H9 (cell line): Measurements from ENCODE around the gene PPARGC1A. TPM values are rescaled to one million over a fixed set of nuclear protein-coding genes. Genes with fewer than 3 reads are reported as not detected.

Experiments
- DNase-seq: peaks from one replicate; pipeline ENCODE4 v3.0.0-alpha.2; 2017
- H2AFZ ChIP-seq: one replicate; pipeline ENCODE4 v1.6.1; 2013; ENCODE audit warnings: mild to moderate bottlenecking, low read length, control low read depth, moderate library complexity
- H2AK5ac ChIP-seq: 2 replicates; pipeline ENCODE4 v1.6.1; 2013; ENCODE audit warnings: low read length, control low read depth, mixed read lengths; ENCODE audit not compliant: insufficient read length
- H2BK120ac ChIP-seq: one replicate; pipeline ENCODE4 v1.6.1; 2013; ENCODE audit warnings: low read depth, mild to moderate bottlenecking, low read length, control low read depth, inconsistent platforms; ENCODE audit not compliant: poor library complexity, severe bottlenecking
- H2BK12ac ChIP-seq: 2 replicates; pipeline ENCODE4 v1.6.1; 2013; ENCODE audit warnings: low read length, control low read depth, mixed read lengths, low read depth; ENCODE audit not compliant: insufficient read length
- H2BK15ac ChIP-seq: 2 replicates; pipeline ENCODE4 v1.6.1; 2013; ENCODE audit warnings: low read depth, low read length, control low read depth
- H2BK20ac ChIP-seq: one replicate; pipeline ENCODE4 v1.6.1; 2013; ENCODE audit warnings: low read depth, mild to moderate bottlenecking, low read length, control low read depth, inconsistent platforms; ENCODE audit not compliant: poor library complexity, severe bottlenecking
- H2BK5ac ChIP-seq: 2 replicates; pipeline ENCODE4 v1.6.1; 2013; ENCODE audit warnings: low read length, control low read depth, mixed read lengths; ENCODE audit not compliant: insufficient read length
- H3K14ac ChIP-seq: 2 replicates; pipeline ENCODE4 v1.6.1; 2013; ENCODE audit warnings: low read length, control low read depth; ENCODE audit not compliant: insufficient read depth
- H3K18ac ChIP-seq: 2 replicates; pipeline ENCODE4 v1.6.1; 2013; ENCODE audit warnings: low read depth, mild to moderate bottlenecking, mixed read lengths, low read length, control low read depth; ENCODE audit not compliant: insufficient read length
- H3K23ac ChIP-seq: 2 replicates; pipeline ENCODE4 v1.6.1; 2013; ENCODE audit warnings: low read length, control low read depth, mixed read lengths, low read depth; ENCODE audit not compliant: insufficient read length
- H3K23me2 ChIP-seq: 2 replicates; pipeline ENCODE4 v1.6.1; 2013; ENCODE audit warnings: low read depth, mild to moderate bottlenecking, mixed read lengths, low read length, control low read depth; ENCODE audit not compliant: insufficient read length, poor library complexity, severe bottlenecking
- H3K27ac ChIP-seq: 2 replicates; pipeline ENCODE4 v1.5.1; 2013; ENCODE audit warnings: low read length, control low read depth, mixed read lengths, low read depth; ENCODE audit not compliant: insufficient read length
- H3K27me3 ChIP-seq: 2 replicates; pipeline ENCODE4 v1.6.1; 2013; ENCODE audit warnings: low read length, control low read depth, inconsistent platforms; ENCODE audit not compliant: insufficient read depth
- H3K4ac ChIP-seq: 2 replicates; pipeline ENCODE4 v1.6.1; 2013; ENCODE audit warnings: low read depth, mild to moderate bottlenecking, control low read depth, inconsistent platforms, low read length, moderate library complexity
- H3K4me1 ChIP-seq: 2 replicates; pipeline ENCODE4 v1.6.1; 2013; ENCODE audit warnings: low read length, control low read depth, inconsistent platforms; ENCODE audit not compliant: insufficient read depth
- H3K4me2 ChIP-seq: 2 replicates; pipeline ENCODE4 v1.6.1; 2013; ENCODE audit warnings: low read length, control low read depth, mixed read lengths; ENCODE audit not compliant: insufficient read length, insufficient read depth
- H3K56ac ChIP-seq: 2 replicates; pipeline ENCODE4 v1.6.1; 2013; ENCODE audit warnings: low read depth, mild to moderate bottlenecking, mixed read lengths, low read length, control low read depth; ENCODE audit not compliant: insufficient read length
- H3K79me1 ChIP-seq: 2 replicates; pipeline ENCODE4 v1.6.1; 2013; ENCODE audit warnings: low read depth, mild to moderate bottlenecking, moderate library complexity, low read length, control low read depth, inconsistent platforms; ENCODE audit not compliant: insufficient read depth, poor library complexity, severe bottlenecking
- H3K79me2 ChIP-seq: 2 replicates; pipeline ENCODE4 v1.6.1; 2013; ENCODE audit warnings: low read length, control low read depth, inconsistent platforms; ENCODE audit not compliant: insufficient read depth
- H3K9ac ChIP-seq: 2 replicates; pipeline ENCODE4 v1.6.1; 2013; ENCODE audit warnings: low read length, control low read depth, mixed read lengths; ENCODE audit not compliant: insufficient read length; ENCODE audit errors: extremely low read depth
- H3K9me3 ChIP-seq: one replicate; pipeline ENCODE4 v1.6.1; 2013; ENCODE audit warnings: low read depth, low read length, inconsistent platforms; ENCODE audit not compliant: control insufficient read depth
- H3T11ph ChIP-seq: one replicate; pipeline ENCODE4 v1.6.1; 2013; ENCODE audit warnings: mild to moderate bottlenecking, low read length, control low read depth, inconsistent platforms
- H4K20me1 ChIP-seq: one replicate; pipeline ENCODE4 v1.6.1; 2013; ENCODE audit not compliant: control insufficient read depth, insufficient read length, insufficient read depth
- H4K5ac ChIP-seq: 2 replicates; pipeline ENCODE4 v1.6.1; 2013; ENCODE audit warnings: low read depth, mild to moderate bottlenecking, mixed read lengths, low read length, control low read depth; ENCODE audit not compliant: insufficient read length
- H4K8ac ChIP-seq: replicated peaks from 2 replicates; pipeline ENCODE4 v1.6.1; 2013; ENCODE audit warnings: low read length, control low read depth, mixed read lengths, low read depth; ENCODE audit not compliant: insufficient read length
- H4K91ac ChIP-seq: 2 replicates; pipeline ENCODE4 v1.6.1; 2013; ENCODE audit warnings: low read depth, mild to moderate bottlenecking, moderate library complexity, mixed read lengths, low read length, control low read depth; ENCODE audit not compliant: insufficient read length
- H3K27ac Mint-ChIP-seq, 3 experiments: 2 replicates in 2 of 3; 3 replicates in 1 of 3; pipeline ENCODE4 v1.8.0; 2020 to 2021; ENCODE audit warnings: mixed read lengths in 3 of 3, mild to moderate bottlenecking in 1 of 3, moderate library complexity in 1 of 3
- H3K27me3 Mint-ChIP-seq: 2 replicates; pipeline ENCODE4 v1.8.0; 2021; ENCODE audit warnings: low read depth, mild to moderate bottlenecking, moderate library complexity, mixed read lengths
- H3K36me3 Mint-ChIP-seq, 3 experiments: 2 replicates in 2 of 3; 3 replicates in 1 of 3; pipeline ENCODE4 v1.8.0; 2020 to 2021; ENCODE audit warnings: low read depth in 3 of 3, mixed read lengths in 3 of 3; ENCODE audit not compliant: insufficient read depth in 1 of 3
- H3K4me1 Mint-ChIP-seq, 2 experiments: 2 replicates each; pipeline ENCODE4 v1.8.0; 2020; ENCODE audit warnings: mixed read lengths in 2 of 2
- H3K4me3 Mint-ChIP-seq, 2 experiments: 2 replicates in 1 of 2; 3 replicates in 1 of 2; pipeline ENCODE4 v1.8.0; 2020 to 2021; ENCODE audit warnings: mild to moderate bottlenecking in 2 of 2, mixed read lengths in 2 of 2, moderate library complexity in 1 of 2
- H3K9me3 Mint-ChIP-seq, 2 experiments: 2 replicates in 1 of 2; 3 replicates in 1 of 2; pipeline ENCODE4 v1.8.0; 2020; ENCODE audit warnings: mild to moderate bottlenecking in 2 of 2, mixed read lengths in 2 of 2, moderate library complexity in 1 of 2
- WGBS: extraction: QIAGEN DNeasy Blood & Tissue Kit; methylation state at CpG from one replicate; pipeline ENCODE4 v1.1.7; 2013; ENCODE audit warnings: missing lambda C conversion rate, low lambda C conversion rate, mixed read lengths; ENCODE audit not compliant: insufficient read length; ENCODE audit errors: extremely low coverage; 5-methylcytosine and 5-hydroxymethylcytosine counted together
- total RNA-seq: library from RNA; stranded (reverse); gene quantifications from 2 replicates; pipeline ENCODE4 v1.2.1, GENCODE V29; 2021
- TF ChIP-seq, protein P1 (sequence below): fragments of 200-600 bp; sonication (generic); conservative IDR thresholded peaks from 3 replicates; pipeline ENCODE4 v1.8.0; 2021; ENCODE audit warnings: antibody characterized with exemption, mild to moderate bottlenecking

PPARGC1A gene
- total RNA-seq, 1 experiment from 2014 or later: 1.7 TPM

DNA sequence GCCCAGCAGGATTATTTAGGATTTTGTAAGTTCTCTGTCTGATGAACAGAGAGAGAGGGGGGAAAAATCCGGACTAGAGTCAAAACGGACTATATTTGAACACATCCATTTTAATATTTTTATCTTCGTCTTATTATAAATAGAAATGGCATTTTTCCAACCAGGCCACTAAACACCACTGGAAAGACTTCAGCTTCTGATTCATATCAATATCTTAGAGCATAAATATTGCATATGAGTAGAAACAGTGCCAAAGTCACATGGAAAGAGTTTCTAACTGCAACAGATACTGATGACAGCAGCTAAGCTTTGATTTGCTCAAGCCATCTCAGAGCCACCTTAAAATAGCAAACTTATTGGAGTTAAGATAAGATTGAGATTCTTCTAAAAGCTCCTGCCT lies 456 bp downstream of the PPARGC1A start:
- H2BK120ac ChIP-seq: no peak overlapping the region
- H3K4me2 ChIP-seq: peak overlapping the region; percentile 48
- no peak overlapping the region for H4K8ac ChIP-seq
- TF ChIP-seq, protein P1, sequence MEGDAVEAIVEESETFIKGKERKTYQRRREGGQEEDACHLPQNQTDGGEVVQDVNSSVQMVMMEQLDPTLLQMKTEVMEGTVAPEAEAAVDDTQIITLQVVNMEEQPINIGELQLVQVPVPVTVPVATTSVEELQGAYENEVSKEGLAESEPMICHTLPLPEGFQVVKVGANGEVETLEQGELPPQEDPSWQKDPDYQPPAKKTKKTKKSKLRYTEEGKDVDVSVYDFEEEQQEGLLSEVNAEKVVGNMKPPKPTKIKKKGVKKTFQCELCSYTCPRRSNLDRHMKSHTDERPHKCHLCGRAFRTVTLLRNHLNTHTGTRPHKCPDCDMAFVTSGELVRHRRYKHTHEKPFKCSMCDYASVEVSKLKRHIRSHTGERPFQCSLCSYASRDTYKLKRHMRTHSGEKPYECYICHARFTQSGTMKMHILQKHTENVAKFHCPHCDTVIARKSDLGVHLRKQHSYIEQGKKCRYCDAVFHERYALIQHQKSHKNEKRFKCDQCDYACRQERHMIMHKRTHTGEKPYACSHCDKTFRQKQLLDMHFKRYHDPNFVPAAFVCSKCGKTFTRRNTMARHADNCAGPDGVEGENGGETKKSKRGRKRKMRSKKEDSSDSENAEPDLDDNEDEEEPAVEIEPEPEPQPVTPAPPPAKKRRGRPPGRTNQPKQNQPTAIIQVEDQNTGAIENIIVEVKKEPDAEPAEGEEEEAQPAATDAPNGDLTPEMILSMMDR: no peak
- Mint-ChIP-seq H3K36me3 (no peaks in the 10 kb centered on the region), H3K27me3 (peaks cover 39% of the 10 kb centered on the region), H3K4me3 (peak overlapping the region; percentile 59 to 76), H3K4me1 (peaks cover 60 to 61% of the 10 kb centered on the region in 2 experiments), H3K27ac (no peak overlapping the region), H3K9me3 (no peaks in the 10 kb centered on the region)
- no peak overlapping the region for H2BK5ac ChIP-seq
- no peak overlapping the region for H3K23ac ChIP-seq
- no peaks in the 10 kb centered on the region for H4K20me1 ChIP-seq
- no peaks in the 10 kb centered on the region for H3K79me1 ChIP-seq
- H2AFZ ChIP-seq: no peak overlapping the region
- H3K23me2 ChIP-seq: peaks cover 3% of the 10 kb centered on the region
- H3K14ac ChIP-seq: no peak overlapping the region
- no peak overlapping the region for H3K4ac ChIP-seq
- H3K79me2 ChIP-seq: no peaks in the 10 kb centered on the region
- H2BK15ac ChIP-seq: no peak overlapping the region
- no peak overlapping the region for H3K18ac ChIP-seq
- H2BK20ac ChIP-seq: no peak overlapping the region
- no peak overlapping the region for H4K5ac ChIP-seq
- H2BK12ac ChIP-seq: no peak overlapping the region
- no peak overlapping the region for H3T11ph ChIP-seq
- no peak overlapping the region for H3K56ac ChIP-seq
- H3K27me3 ChIP-seq: no peaks in the 10 kb centered on the region; the same call in 1 of the 2 replicates
- H3K9ac ChIP-seq: no peak overlapping the region
- WGBS: no CpG with 5 or more reads among the region's 3 CpGs
- H3K27ac ChIP-seq: no peak overlapping the region
- peaks cover 14% of the 10 kb centered on the region; the same call in 1 of the 2 replicates for H3K4me1 ChIP-seq
- DNase-seq: no peak
- no peaks in the 10 kb centered on the region for H3K9me3 ChIP-seq
- H4K91ac ChIP-seq: no peak overlapping the region
- H2AK5ac ChIP-seq: no peak overlapping the region
